ENCODE results near the gene GFPT2.

Gene GFPT2

DNA sequence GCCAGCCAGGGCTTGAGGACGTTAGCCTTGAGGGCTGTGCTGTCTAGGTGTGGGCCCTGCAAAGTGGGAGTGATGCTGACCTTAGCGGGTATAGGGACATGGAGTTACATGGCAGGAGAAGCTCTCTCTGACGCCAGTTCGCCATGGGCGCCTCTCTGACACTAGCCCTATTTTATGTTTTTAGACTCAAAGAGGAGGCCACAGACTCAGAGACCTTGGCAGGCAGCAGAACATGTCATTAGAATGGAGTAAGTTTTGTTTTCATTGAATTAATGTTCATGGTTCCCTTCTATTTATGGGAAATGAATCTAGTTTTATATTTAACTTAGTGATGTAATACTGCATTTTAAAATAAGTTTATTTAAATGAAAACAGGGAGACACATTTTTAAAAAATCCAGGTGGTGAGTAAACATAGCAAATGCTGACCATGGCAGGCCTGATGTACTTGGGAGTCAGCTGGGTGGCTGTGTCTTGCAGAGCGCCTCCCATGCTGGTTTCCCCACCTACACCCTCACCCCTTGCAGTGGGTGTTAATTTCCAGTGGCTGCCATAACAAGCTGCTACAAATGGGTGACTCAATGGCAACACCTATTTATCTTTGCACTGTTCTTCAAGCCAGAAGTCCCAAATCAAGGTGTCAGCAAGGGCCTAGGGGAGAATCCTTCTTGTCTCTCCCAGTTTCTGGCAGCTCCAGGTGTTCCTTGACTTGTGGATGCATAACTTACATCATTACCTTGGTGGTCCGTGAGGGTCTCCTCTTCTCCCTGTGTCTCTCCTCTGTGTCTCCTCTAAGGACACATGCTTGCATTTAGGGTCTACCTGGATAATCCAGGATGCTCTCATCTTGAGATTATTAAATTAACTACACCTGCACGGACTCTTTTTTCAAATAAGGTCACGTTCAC lies 25.6 kb upstream of the GFPT2 start:
- DNase-seq (ENCODE audit: low read depth) = no peak

DNA sequence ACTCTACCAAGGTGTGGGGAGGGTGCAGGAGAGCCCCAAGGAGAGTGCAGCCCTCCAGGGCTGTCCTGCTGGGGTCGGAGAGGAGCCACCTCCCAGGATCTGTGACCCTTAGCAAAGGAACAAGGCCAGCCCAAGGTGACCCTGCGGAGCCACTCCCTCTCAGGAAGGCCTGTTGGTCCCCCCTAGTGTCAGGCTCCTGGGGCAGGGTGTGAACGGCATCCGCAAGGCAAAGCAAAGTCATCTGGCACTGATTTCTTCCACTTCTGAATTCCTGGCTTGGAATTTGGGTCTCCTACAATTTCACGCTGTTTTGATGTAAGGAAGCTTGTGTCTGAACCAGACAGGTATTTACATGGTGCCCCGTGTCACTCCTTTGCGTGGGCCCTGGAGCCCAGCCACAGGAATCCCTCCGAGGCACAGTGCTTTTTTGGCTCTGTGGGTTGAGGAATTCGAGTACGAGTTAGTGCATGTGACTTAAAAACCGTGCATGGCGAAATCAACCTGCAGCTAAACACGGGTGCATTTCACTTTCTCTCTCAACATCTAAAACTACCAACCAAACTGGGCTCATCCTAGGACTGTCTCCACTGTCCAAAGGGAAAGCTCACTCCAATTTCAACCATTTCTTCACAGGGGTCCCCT lies 24.5 kb upstream of the GFPT2 start:
- no peak for DNase-seq (ENCODE audit: low read depth)

DNA sequence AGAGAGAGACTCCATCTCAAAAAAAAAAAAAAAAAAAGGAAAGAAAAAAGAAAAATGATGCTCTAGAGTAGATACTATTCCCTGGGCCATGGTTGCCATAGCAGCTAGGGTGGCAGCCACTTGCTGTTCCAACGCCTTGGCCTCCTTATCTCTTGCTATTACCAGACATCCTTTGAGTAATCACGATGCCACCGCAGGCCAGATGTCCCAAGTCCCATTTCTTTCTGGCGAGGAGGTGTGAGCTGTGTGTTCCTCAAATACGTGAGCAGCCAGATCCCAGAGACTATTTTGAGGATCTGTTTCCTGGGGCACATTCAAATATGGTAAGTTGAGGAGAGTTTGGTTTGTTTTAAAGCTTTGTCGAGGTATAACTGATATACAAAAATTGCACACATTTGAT lies 23.4 kb upstream of the GFPT2 start:
- no peak for DNase-seq (ENCODE audit: low read depth)

DNA sequence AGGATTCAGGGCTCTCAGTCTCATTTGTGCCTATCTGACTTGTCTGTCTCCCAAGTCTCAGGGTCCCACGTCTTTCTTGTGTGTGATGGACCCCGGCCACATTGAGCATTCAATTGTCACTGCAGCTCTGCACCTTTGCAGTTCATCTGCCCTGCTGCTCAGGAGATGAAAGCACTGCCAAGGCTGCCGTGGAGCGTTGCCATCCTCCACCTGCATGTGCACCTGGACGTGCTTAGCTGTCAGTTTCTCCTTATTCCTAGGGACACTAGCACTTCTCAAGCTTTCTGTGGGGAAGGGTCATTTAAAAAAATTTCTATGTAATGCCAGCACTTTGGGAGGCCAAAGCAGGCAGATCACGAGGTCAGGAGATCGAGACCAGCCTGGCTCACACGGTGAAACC lies 22.8 kb upstream of the GFPT2 start:
- no peak for DNase-seq (ENCODE audit: low read depth)

DNA sequence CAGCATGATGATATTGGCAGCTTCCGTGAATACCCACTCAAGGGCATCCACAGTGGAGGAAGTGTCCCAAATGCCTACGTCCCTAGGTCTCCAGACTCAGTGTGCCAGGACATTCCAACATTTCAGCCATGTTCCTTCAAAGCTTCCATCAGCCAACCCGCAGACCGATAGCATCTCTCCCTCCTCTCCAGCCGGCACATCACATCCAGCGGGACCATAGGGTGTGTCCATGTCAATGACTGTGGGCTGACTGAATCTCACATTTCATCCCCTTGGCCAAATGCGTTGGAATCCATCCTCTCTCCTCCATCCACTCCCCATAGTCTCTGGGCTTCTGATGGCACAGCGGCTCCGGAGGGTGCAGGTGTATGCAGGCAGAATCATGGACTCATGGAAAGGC lies 22.2 kb upstream of the GFPT2 start:
- no peak for DNase-seq (ENCODE audit: low read depth)

DNA sequence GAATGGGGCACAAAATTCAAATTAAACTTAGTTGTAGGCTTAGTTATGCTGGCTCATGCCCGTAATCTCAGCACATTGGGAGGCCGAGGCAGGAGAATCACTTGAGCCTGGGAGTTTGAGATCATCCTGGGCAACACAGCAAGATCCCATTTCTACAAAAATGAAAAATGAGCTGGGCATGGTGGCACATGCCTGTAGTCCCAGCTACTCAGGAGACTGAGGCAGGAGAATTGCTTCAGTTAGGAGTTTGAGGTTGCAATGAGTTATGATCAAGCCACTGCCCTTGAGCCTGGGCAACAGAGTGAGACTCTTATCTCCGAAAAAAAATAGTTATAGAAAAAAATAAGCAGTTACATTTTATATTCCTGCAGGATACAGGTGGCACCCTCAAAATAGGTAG lies 20.7 kb upstream of the GFPT2 start:
- no peak for DNase-seq (ENCODE audit: low read depth)

DNA sequence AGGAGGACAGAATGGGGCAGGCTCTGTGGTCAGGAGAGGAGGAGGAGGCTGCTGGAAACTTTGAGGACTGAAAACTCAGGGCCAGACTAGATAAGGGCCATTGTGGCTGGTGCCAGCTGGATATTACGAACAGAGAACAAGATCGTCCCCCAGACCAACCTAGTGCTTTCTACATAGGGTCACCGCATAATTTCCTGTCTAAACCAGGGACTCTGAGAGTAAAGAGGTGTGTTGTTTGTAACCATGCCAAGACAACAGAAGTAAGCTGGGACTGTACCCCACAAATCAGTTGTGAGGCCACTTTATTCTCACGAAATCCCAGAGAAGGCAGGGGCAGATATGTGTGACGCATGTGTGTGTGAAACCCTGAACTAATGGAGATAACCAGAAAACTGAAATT lies 20.3 kb upstream of the GFPT2 start:
- no peak for DNase-seq (ENCODE audit: low read depth)

DNA sequence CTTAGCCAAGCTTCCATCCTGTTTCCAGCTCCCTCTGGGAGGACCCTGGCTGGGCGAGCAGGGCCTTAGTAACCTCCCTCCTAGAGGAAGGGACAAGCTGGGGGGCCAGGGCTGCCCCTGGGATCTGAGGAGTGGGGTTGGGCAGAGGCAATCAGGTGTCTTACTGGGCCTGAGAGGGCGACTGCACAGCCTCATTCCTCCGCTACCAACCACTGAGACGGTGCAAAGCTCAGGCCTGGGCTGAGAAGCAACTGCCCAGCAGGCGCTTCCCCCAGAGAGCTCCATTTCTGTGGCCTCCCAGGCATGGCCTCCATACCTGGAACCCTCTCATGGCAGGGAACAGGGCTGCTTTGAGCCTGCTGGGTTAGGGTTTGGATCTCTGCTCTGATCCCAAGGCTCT lies 18.8 kb upstream of the GFPT2 start:
- no peak for DNase-seq (ENCODE audit: low read depth)

DNA sequence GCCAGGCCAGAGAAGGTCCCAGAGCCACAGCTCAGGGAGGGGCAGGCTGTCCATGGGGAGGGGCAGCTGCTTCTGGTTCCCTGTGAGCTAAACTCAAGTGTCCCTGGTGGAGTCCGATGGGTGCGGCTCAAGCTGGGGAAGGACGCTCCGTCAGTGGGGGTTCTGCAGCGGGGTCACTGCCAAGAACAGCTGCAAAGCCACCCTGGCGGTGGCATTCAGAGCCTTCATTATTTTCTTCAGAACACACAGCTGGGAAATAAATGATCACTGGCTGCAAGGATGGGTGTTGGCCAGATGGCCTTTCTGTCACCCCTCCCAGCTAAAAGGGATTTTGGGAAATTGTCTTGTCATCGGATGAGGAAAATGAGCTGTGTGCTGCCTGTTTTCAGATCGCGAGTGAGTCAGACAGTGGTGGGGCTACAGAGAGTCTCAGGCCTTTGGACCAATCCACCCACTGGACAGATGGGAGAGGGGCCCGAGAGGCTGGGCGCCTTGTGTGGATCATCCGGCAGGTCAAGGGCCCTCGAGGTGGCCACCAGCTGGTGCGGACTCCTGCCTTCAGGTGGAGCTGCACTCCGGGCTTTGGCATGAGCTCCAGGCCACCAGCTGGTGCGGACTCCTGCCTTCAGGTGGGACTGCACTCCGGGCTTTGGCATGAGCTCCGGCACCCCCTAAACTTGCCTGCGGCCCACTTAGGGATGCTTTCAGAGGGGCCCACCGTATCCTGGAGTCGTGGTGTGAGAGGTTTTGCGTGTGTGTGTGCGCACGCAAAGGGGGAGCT lies 17.9 kb upstream of the GFPT2 start:
- DNase-seq (ENCODE audit: low read depth) = no peak

DNA sequence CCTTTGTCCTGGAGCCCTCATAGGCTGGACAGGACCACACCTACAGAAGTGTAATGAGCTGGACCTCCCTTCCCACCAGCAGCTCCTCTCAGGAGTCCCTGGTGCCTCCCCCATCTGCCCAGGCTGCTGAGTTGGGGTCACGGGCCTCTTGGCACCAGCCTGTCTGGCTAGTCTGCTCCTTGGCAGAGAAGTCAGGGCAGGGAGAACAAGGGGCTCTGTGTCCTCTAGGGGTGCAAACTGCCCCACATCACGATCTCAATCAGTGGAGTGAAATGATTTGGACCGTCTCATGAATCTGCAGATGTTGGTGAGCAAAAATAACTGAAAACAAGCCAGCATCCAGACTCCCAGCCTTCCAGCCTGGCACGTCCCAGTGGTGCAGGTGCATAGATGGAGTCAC lies 14.9 kb upstream of the GFPT2 start:
- DNase-seq (ENCODE audit: low read depth) = no peak

DNA sequence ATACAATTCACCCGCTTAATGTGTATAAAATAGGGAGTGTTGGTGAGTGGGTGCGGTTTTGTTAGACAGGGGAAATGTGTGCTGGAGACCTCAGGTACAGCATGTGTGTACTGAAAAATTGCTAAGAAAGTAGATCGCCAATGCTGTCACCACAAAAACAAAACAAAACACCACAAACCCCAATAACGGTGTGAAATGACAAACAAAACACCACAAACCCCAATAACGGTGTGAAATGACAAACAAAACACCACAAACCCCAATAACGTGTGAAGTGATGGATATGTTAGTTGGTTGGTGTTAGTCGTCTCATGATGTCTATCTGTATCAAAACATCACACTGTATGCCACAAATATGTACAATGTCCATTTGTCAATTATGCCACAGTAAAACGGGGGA lies 14.2 kb upstream of the GFPT2 start:
- DNase-seq (ENCODE audit: low read depth) = no peak

DNA sequence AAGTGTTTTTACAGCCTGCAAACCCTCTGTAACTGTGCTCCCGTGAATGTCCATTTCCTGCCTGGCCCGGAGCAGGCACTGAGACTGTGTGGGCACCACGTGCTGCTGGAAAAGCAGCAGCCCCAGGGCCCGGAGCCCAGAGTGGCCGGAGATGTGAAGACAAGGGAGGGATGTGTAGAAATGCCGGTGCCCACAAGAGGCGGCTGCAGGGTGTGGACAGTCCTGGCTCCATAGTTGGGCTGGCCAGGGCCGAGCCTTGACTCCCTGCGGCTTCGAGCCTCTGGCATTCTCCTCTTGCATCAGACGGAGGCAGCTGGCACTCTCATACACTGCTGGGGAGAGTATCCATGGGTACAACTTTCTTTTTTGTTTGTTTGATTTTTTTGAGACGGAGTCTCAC lies 13.2 kb upstream of the GFPT2 start:
- peak; percentile 19 for DNase-seq (ENCODE audit: low read depth)

DNA sequence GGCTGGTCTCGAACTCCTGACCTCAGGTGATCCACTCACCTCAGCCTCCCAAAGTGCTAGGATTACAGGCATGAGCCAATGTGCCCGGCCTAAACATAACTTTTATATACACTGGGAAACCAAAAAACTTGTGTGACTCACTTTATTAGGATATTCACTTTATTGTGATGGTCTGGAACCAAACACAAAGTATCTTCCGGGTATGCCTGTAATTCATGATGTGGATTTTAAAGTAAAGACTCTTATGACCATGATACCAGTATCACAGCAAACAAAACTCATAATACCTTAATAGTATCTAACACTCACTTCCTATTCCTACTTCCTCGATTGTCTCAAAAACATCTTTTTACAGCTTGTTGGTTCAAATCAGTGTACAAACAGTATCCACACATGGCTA lies 12.7 kb upstream of the GFPT2 start:
- DNase-seq (ENCODE audit: low read depth) = no peak

DNA sequence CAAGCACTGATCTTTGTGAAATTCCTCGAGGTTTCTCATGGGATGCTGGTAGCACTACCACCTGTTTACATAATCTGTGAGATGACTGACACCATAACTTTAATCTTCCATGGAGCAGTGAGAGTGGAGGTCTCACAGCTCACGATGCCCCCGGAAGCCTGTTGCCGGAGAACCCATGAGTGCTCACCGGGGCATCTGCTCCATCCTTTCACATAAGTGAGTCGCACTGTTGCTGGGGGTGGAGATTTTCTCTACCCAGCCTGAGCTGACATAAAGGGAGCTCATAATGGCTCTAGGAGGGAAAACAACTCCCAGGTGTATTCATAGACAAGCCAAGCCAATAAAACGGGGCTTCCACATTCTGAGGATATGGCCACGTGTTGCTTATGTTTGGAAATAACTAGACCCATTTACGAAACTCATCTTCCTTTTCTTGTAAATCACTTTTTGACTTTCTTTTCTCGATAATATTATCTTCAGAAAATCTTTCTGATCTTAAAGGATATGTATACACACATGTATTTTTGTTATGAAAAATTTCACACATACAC lies 11.2 kb upstream of the GFPT2 start:
- DNase-seq (ENCODE audit: low read depth) = no peak

DNA sequence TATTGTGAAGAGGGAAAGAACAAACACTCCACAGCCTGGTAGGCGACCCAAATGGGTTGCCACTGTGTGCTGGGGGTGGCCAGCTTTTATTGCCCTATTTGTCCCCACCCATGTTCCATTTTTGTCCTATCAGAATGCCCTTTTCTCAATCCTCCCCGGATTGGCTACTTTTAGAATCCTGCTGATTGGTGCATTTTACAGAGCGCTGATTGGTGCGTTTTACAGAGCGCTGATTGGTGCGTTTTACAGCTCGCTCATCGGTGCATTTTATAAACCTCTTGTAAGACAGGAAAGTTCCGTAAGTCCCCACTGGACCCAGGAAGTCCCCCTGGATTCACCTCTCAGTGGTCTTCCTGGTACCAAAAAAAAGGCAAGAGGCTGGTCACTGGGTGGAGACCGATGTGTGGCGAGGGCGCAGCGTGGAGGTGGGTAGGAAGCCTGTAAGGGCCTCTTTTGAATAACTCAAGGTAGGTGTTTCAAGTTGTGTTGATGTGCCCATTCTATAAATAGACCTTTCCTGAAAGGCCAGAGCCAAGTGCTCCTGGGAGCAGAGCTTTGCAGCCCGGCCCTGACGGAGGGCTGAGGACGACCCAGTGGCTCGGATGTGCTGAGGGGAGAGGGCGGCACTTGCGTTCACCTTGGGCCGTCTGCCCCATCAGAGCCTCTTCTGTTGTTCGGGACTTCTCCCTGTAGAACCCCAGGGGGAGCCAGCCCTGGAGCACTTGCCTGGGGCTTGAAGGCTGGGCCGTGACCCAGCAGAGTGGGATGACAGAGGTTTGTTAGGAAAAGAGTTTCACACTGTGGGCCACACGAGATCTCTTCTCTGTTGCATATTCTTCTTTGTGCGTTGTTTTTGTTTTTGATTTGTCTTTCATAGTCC lies 7.2 kb upstream of the GFPT2 start:
- no peak for DNase-seq (ENCODE audit: low read depth)

DNA sequence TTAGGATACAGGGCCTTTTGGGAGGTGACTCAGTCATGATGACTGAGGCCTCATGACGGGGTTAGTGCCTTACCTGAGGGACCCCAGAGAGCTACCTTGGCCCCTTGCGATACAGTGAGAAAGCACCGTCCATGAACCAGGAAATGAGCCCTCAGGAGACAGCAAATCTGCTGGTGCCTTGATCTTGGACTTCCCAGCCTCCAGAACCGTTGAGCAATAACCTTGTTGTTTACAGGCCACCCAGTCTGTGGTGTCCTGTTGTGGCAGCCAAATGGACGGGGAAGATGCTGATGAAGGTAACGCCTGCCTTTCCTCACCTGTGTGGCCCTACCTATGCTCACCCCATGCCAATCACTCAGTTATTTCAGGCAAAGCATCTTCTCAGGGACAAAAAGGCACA lies 5.6 kb upstream of the GFPT2 start:
- DNase-seq (ENCODE audit: low read depth) = no peak

DNA sequence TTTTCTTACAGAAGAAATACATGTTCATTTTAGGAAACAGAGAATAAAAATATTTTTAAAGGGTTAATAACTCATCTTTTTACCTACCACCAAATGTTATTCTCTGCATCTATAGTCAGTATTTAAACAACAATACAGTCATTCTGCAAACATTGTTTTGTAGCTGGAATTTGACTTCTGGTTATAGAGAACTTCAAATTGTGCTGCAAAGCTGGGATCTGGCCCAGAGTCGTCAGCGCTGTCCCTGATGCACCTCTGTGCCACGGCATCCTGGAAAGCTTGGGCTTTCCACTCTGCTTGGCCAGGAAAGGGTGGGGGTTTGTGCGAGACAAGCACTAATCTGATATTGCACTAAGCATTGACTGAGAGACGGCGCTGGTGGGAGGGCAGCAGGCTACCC lies 5.0 kb upstream of the GFPT2 start:
- DNase-seq (ENCODE audit: low read depth) = no peak

DNA sequence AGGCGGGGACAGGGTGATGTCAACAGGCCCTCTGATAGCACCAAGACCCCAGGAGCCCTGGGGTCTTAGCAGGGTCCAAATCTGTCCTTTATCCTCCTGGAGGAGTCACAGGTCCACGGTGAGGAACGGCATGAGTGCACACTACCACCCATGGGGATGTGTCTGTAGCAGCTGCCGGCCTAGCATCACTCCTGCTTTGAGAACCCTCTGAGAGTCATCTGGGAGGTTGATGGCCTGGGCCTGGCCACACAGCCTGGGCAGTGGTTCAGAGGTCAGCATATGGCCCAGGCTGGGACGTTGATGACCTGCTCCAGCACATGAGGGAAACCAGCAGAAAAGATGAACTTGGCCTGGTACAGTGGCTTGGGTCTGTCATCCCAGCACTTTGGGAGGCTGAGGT lies 1.8 kb upstream of the GFPT2 start:
- no peak for DNase-seq (ENCODE audit: low read depth)

DNA sequence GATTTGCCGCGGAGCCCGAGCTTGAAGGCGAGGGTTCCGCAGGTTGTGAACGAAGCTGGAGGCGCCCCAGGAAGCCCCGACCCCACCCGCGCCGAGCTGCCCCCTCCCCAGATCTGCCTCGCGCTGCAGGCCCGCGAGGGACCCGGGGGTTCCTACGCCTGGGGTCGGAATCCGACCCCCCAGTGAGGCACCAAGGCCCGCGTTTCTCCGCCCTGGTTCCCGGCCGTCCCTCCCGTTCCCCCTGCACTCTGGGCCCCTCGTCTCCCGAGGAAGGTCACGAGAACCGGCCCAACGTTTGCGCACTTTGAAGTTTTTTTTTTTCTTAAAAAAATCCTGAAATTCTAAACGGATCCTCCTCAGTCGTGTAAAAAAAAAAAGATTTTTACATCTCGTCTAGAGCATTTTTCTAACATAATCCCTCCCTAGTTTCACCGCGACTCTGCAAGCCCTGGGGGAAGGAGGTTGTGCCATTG lies 880 bp upstream of the GFPT2 start:
- DNase-seq (ENCODE audit: low read depth) = no peak

DNA sequence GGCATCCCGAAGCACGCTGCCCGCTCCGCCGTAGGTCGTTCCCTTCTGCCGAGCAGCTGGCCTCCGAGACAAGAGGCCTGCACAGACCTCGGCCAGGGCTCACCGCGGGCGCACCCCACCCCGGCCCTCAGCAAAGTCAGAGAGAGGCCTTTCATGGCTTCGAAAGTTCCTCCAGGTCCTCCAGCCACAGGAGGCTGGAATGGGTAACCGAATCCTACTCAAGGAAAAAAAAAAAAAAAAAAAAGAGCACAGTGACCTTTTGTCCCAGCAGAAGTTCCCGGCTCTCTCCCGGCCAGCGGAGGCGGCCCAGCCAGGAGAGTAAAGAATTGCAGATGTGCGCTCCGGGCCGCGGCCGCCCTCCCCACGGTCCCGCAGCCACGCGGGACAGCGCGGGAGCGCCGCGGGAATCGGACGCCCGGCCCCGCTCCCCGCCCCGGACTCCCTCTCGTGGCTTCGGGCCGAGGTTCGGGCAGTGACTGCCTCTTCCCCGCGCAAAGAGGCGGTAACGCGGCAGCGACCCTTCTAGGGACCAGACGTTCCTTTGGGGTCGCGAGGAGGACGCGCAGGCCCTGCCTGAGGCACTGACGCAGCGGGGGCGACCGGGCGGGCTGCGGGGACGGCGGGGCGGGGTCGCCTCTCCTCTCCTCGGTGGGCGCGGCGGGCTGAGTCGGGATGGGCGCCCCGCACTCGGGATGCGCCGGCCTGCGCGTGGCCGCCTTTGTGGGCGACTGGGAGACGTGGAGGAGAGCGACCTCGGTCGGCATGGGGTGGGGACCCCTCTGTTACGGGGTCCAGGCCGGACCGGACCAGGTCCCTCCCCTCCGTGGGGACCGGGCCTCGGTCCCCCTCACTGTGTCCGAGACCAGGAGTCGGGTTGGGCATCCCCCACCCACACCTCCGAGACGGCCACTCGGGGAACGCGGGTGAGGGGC lies 754 bp downstream of the GFPT2 start:
- DNase-seq (ENCODE audit: low read depth) = peak; percentile 28

All from EH (cell line).